ENCODE data around the gene RNASEH2C. TPM values are rescaled to one million over a fixed set of nuclear protein-coding genes. Genes with fewer than 3 reads are reported as not detected.
"Not testable (repeated sequence)": the region's sequence is repeated elsewhere in the genome, so short reads cannot be mapped to it uniquely, and the experiment has no call there.

RNASEH2C gene
- total RNA-seq, result 26.4 TPM

DNA sequence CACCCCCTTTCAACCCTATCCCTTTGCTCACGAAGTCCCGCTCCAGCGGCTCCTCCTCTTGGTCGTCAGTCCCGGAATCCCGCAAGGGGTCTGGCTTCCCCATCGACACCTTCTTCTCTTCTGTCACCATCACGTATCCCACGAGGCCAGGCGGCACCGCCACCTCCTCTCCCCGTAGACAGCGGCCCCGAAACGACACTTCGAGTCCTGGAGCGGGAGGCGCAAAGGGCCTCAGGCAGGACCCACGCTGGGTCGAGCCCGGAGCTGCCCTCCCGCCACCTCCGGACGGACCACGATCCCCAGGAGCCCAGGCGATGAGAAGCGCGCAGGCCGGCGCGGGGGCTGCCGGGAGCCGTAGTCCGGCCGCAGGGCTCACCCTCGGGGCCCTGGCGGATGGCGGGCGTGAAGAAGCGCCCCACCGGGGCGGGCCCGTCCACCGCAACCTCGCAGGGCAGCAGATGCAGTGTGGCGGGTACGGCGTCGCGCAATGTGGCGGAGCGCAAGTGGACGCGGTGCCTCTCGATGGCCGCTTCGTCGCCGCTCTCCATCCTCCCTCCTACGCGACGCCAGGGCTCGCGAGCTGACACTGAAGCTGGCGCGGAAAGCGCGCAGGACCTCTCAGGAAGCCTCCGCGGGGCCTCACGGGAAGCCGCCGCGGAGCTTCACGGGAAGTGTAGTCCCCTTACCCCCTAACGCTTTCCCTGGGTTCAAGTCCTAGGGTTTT, at the start of gene RNASEH2C:
RNASEH2C (minus strand) TSS at position 588 of the 724 bp plus-strand sequence; CDS start at position 548, 40 bp downstream.
- H3K9me3 ChIP-seq (ENCODE audit: low read depth, low read length), result no peaks in the 10 kb centered on the region
- H3K4me1 ChIP-seq (ENCODE audit: insufficient read depth, low read length), result peaks cover 28% of the 10 kb centered on the region
- H3K4me3 ChIP-seq (ENCODE audit: low read length), result peak within 1 kb of the TSS; percentile 74
- H3K27me3 ChIP-seq (ENCODE audit: insufficient read depth, low read length), result no peaks in the 10 kb centered on the region

DNA sequence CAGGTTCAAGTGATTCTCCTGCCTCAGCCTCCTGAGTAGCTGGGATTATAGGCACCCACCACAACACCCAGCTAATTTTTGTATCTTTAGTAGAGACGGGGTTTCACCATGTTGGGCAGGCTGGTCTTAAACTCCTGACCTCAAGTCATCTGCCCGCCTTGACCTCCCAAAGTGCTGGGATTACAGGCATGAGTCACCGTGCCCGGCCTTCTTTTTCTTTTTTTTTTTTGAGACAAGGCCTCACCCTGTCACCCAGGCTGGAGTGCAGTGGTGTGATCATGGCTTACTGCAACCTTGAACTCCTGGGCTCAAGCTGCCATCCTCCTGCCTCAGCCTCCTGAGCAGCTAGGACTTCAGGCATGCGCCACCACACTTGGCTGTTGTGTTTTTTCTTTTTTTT, 47.2 kb upstream of the RNASEH2C start:
- H3K27me3 ChIP-seq (ENCODE audit: insufficient read depth, low read length); H3K9me3 ChIP-seq (ENCODE audit: low read depth, low read length); H3K4me3 ChIP-seq (ENCODE audit: low read length): not testable (repeated sequence)
- peaks cover 31% of the 10 kb centered on the region for H3K4me1 ChIP-seq (ENCODE audit: insufficient read depth, low read length)

DNA sequence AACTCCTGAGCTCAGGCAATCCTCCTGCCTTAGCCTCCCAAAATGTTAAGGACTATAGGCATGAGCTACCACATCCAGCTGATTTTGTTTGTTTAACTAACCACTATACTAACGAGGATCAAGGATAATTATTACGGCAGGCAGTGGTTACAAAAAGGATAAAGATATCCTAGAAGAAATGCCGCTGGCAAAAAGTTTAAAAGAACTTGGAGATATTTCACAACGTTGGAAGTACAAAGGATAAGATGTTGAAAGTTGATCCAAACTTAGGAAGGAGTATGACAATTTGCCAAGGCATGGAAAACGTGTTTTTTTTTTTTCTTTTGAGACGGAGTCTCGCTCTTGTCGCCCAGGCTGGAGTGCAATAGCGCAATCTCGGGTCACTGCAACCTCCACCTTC, 46.8 kb upstream of the RNASEH2C start:
- H3K9me3 ChIP-seq (ENCODE audit: low read depth, low read length), result no peaks in the 10 kb centered on the region
- no peak overlapping the region for H3K4me3 ChIP-seq (ENCODE audit: low read length)
- H3K4me1 ChIP-seq (ENCODE audit: insufficient read depth, low read length), result peaks cover 28% of the 10 kb centered on the region
- H3K27me3 ChIP-seq (ENCODE audit: insufficient read depth, low read length), result no peaks in the 10 kb centered on the region

DNA sequence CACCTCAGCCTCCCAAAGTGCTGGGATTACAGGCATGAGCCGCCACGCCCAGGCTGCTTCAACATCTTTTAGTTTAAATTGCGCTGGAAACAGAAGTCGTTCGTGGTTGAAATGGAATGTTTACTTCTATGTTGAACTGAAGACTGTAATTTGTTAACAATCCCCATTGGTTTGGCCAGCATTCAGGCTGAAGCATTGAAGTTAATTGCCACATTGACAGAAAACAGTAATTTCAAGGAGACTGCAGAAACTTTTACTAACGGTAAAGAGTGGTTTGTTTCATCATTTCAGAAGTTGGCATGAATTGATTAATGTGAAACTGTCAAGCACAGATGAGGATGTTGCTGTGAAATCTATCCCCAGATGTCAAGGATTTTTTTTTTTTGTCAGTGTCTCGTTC, 45.9 kb upstream of the RNASEH2C start:
- Histone ChIP-seq H3K4me3 (ENCODE audit: low read length) (no peak overlapping the region), H3K27me3 (ENCODE audit: insufficient read depth, low read length) (no peaks in the 10 kb centered on the region), H3K9me3 (ENCODE audit: low read depth, low read length) (no peaks in the 10 kb centered on the region), H3K4me1 (ENCODE audit: insufficient read depth, low read length) (peaks cover 28% of the 10 kb centered on the region)

- H3K4me1 ChIP-seq (ENCODE audit: insufficient read depth, low read length), result peaks cover 17% of the 10 kb centered on the region
- H3K4me3 ChIP-seq (ENCODE audit: low read length), result no peak overlapping the region
- H3K9me3 ChIP-seq (ENCODE audit: low read depth, low read length), result no peaks in the 10 kb centered on the region
- H3K27me3 ChIP-seq (ENCODE audit: insufficient read depth, low read length), result no peaks in the 10 kb centered on the region
These were observed 43.8 kb upstream of the RNASEH2C start for GRCh38 chr11:65764434-65764833.

- H3K27me3 ChIP-seq (ENCODE audit: insufficient read depth, low read length); H3K4me1 ChIP-seq (ENCODE audit: insufficient read depth, low read length); H3K9me3 ChIP-seq (ENCODE audit: low read depth, low read length); H3K4me3 ChIP-seq (ENCODE audit: low read length): not testable (repeated sequence)
These were observed 42.2 kb upstream of the RNASEH2C start for GRCh38 chr11:65762816-65763215.

- not testable (repeated sequence) for H3K9me3 ChIP-seq (ENCODE audit: low read depth, low read length); H3K4me3 ChIP-seq (ENCODE audit: low read length); H3K27me3 ChIP-seq (ENCODE audit: insufficient read depth, low read length); H3K4me1 ChIP-seq (ENCODE audit: insufficient read depth, low read length)
These were observed 41.6 kb upstream of the RNASEH2C start for GRCh38 chr11:65762169-65762568.

DNA sequence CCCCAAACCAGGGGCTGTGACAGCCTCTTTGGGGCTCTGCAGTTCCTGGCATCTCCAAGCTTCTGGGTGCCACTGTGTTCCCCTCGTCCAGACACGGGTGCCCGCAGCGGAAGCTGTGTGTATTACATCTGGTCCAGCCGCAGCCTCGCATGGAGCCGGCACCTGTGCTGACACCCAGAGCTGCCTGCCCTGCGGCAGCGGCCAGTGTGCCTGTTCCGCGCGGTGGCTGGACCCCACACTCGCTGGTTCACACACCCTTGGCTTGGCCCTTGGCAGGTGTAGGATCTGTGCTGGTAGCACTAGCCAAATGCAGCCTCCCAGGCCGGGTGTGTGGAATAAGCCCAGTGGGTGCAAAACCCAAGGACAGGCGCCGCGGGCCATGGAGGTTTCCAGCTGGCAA, 24.5 kb upstream of the RNASEH2C start:
- no peaks in the 10 kb centered on the region for H3K4me1 ChIP-seq (ENCODE audit: insufficient read depth, low read length)
- no peaks in the 10 kb centered on the region for H3K9me3 ChIP-seq (ENCODE audit: low read depth, low read length)
- peaks cover 6% of the 10 kb centered on the region for H3K27me3 ChIP-seq (ENCODE audit: insufficient read depth, low read length)
- no peak overlapping the region for H3K4me3 ChIP-seq (ENCODE audit: low read length)

- Histone ChIP-seq H3K4me3 (ENCODE audit: low read length) (no peak overlapping the region), H3K4me1 (ENCODE audit: insufficient read depth, low read length) (no peaks in the 10 kb centered on the region), H3K27me3 (ENCODE audit: insufficient read depth, low read length) (peaks cover 4% of the 10 kb centered on the region), H3K9me3 (ENCODE audit: low read depth, low read length) (no peaks in the 10 kb centered on the region)
These were observed 24.1 kb upstream of the RNASEH2C start for GRCh38 chr11:65744699-65745042.

DNA sequence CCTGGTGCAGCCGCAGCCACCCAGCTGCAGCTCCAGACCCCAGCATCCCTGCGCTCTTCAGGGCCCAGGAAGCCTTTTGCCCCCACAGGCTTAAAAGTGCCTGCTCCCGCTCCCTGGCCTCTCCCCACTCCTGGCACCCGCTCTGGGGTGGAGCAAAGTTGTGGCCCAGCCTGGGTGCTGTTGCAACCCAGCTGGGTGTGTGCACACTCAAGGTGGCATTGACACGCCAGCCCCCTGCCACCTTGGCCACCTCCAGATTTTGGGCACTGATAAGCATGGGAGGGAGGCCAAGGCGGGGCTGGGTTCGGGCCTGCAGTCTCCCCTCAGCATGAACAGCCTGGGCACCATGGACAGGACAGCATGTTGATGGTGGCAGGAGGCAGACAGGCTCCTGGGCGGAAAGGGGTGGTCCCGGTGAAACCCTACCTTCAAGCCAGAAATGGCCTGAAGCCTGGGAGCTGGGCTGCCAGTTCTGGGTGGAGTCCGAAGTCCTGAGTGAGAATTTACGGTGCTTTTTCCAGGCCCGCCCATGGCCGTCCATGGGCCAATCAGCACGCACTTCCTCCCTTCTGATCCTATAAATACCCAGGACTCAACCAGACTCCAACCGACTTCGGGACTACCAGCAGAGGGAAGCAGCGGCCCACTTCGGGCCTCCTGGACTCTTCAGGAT, 23.6 kb upstream of the RNASEH2C start:
- H3K9me3 ChIP-seq (ENCODE audit: low read depth, low read length), result no peaks in the 10 kb centered on the region
- peaks cover under 1% of the 10 kb centered on the region for H3K27me3 ChIP-seq (ENCODE audit: insufficient read depth, low read length)
- H3K4me3 ChIP-seq (ENCODE audit: low read length), result no peak overlapping the region
- H3K4me1 ChIP-seq (ENCODE audit: insufficient read depth, low read length), result no peaks in the 10 kb centered on the region

GRCh38 chr11:65743681-65744025, 23.1 kb upstream of the RNASEH2C start:
- Histone ChIP-seq H3K4me3 (ENCODE audit: low read length) (no peak overlapping the region), H3K9me3 (ENCODE audit: low read depth, low read length) (no peaks in the 10 kb centered on the region), H3K27me3 (ENCODE audit: insufficient read depth, low read length) (no peaks in the 10 kb centered on the region), H3K4me1 (ENCODE audit: insufficient read depth, low read length) (no peaks in the 10 kb centered on the region)

GRCh38 chr11:65742353-65742752, 21.8 kb upstream of the RNASEH2C start:
- H3K4me3 ChIP-seq (ENCODE audit: low read length), result no peak overlapping the region
- H3K27me3 ChIP-seq (ENCODE audit: insufficient read depth, low read length), result no peaks in the 10 kb centered on the region
- H3K9me3 ChIP-seq (ENCODE audit: low read depth, low read length), result no peaks in the 10 kb centered on the region
- H3K4me1 ChIP-seq (ENCODE audit: insufficient read depth, low read length), result no peaks in the 10 kb centered on the region

GRCh38 chr11:65741185-65741584, 20.6 kb upstream of the RNASEH2C start:
- H3K9me3 ChIP-seq (ENCODE audit: low read depth, low read length), result no peaks in the 10 kb centered on the region
- H3K4me1 ChIP-seq (ENCODE audit: insufficient read depth, low read length), result no peaks in the 10 kb centered on the region
- H3K27me3 ChIP-seq (ENCODE audit: insufficient read depth, low read length), result no peaks in the 10 kb centered on the region
- no peak overlapping the region for H3K4me3 ChIP-seq (ENCODE audit: low read length)

DNA sequence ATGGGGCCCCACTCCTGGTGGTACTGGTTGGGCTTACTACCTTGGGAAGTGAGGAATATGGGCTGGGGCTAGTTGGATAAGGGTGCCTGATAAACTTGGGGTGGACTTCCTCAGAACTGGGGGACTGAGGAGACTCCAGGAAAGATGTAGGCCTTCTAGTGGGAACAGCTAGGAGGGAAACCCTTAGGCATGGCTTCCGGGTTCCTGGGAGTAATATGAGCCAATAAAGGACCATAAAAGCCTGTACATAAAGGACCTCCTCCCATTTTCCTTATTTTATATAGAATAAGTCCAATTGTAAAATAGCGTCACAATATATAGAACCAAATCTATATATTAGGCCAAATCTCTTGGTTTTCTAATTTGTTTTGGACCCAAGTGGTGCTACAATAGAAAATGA, 18.4 kb upstream of the RNASEH2C start:
- Histone ChIP-seq H3K27me3 (ENCODE audit: insufficient read depth, low read length) (peaks cover 2% of the 10 kb centered on the region), H3K4me1 (ENCODE audit: insufficient read depth, low read length) (no peaks in the 10 kb centered on the region), H3K9me3 (ENCODE audit: low read depth, low read length) (no peaks in the 10 kb centered on the region), H3K4me3 (ENCODE audit: low read length) (no peak overlapping the region)

GRCh38 chr11:65736810-65737209, 16.2 kb upstream of the RNASEH2C start:
- Histone ChIP-seq H3K27me3 (ENCODE audit: insufficient read depth, low read length) (peaks cover 6% of the 10 kb centered on the region), H3K9me3 (ENCODE audit: low read depth, low read length) (no peaks in the 10 kb centered on the region), H3K4me1 (ENCODE audit: insufficient read depth, low read length) (no peaks in the 10 kb centered on the region), H3K4me3 (ENCODE audit: low read length) (no peak overlapping the region)

- not testable (repeated sequence) for H3K27me3 ChIP-seq (ENCODE audit: insufficient read depth, low read length); H3K9me3 ChIP-seq (ENCODE audit: low read depth, low read length); H3K4me1 ChIP-seq (ENCODE audit: insufficient read depth, low read length); H3K4me3 ChIP-seq (ENCODE audit: low read length)
These were observed 14.5 kb upstream of the RNASEH2C start for GRCh38 chr11:65735111-65735510.

All from mononuclear cell (primary cell).